ENCODE results near the gene KCNJ16.

DNA sequence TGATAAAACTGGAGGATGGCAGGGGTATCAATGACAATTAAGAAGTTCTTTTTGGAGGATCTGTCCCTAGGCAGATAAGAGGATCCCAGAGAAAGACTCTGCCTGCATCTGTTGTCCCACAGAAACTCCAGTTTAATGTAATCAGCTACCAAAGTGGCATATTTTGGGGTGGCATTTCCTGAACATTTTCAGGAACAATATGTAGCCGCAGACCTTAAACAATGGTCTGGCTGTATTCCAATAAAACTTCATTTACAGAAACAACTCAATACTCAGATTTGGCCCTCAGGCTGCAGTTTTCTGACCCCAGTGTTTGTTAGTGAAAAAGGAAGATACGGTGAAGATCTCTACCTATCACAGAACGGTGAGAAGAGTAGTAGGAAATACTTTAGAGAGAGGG lies 46.1 kb downstream of the KCNJ16 start:
- TF ChIP-seq, protein P1, sequence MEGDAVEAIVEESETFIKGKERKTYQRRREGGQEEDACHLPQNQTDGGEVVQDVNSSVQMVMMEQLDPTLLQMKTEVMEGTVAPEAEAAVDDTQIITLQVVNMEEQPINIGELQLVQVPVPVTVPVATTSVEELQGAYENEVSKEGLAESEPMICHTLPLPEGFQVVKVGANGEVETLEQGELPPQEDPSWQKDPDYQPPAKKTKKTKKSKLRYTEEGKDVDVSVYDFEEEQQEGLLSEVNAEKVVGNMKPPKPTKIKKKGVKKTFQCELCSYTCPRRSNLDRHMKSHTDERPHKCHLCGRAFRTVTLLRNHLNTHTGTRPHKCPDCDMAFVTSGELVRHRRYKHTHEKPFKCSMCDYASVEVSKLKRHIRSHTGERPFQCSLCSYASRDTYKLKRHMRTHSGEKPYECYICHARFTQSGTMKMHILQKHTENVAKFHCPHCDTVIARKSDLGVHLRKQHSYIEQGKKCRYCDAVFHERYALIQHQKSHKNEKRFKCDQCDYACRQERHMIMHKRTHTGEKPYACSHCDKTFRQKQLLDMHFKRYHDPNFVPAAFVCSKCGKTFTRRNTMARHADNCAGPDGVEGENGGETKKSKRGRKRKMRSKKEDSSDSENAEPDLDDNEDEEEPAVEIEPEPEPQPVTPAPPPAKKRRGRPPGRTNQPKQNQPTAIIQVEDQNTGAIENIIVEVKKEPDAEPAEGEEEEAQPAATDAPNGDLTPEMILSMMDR (conservative IDR thresholded peaks at IDR 0.05; ENCODE audit: low read depth, low read length), result no peak
- TF ChIP-seq EZH2 (IDR thresholded peaks at IDR 0.05; ENCODE audit: borderline replicate concordance, low read depth, low read length, poor library complexity, severe bottlenecking), result no peak

All from A673 (cell line).